Neural cell (in vitro differentiated cells): ENCODE data around the gene ALDH8A1.

Experiments used
- CTCF ChIP-seq: fragments of 450-650 bp; IDR thresholded peaks from 2 replicates; pipeline ENCODE4 v1.5.1; 2014; ENCODE audit warnings: antibody characterized with exemption, mild to moderate bottlenecking, moderate library complexity; ENCODE audit not compliant: poor library complexity, severe bottlenecking
- EP300 ChIP-seq: fragments of 450-650 bp; conservative IDR thresholded peaks from 2 replicates; pipeline ENCODE4 v1.6.1; 2014; ENCODE audit warnings: antibody characterized with exemption, mild to moderate bottlenecking, moderate library complexity; ENCODE audit not compliant: poor library complexity, severe bottlenecking
- EZH2 ChIP-seq: fragments of 200-600, 300-800 bp; shearing (Covaris generic), sonication (generic); IDR thresholded peaks from 2 replicates; pipeline ENCODE4 v1.6.1; 2014; ENCODE audit warnings: antibody characterized with exemption, low read length, borderline replicate concordance, mild to moderate bottlenecking; ENCODE audit not compliant: insufficient read depth, poor library complexity, severe bottlenecking
- MXI1 ChIP-seq: fragments of 450-650 bp; conservative IDR thresholded peaks from 2 replicates; pipeline ENCODE4 v1.6.1; 2014; ENCODE audit warnings: antibody characterized with exemption, mild to moderate bottlenecking; ENCODE audit not compliant: poor library complexity, severe bottlenecking
- POLR2AphosphoS5 ChIP-seq: IDR thresholded peaks from 2 replicates; pipeline ENCODE4 v1.6.1; 2012
- RAD21 ChIP-seq: fragments of 450-650 bp; conservative IDR thresholded peaks from 2 replicates; pipeline ENCODE4 v1.6.1; 2014; ENCODE audit warnings: antibody characterized with exemption, mild to moderate bottlenecking, moderate library complexity
- TF ChIP-seq, protein P1 (sequence below): IDR thresholded peaks from 2 replicates; pipeline ENCODE4 v1.6.1; 2012; ENCODE audit warnings: borderline replicate concordance

DNA sequence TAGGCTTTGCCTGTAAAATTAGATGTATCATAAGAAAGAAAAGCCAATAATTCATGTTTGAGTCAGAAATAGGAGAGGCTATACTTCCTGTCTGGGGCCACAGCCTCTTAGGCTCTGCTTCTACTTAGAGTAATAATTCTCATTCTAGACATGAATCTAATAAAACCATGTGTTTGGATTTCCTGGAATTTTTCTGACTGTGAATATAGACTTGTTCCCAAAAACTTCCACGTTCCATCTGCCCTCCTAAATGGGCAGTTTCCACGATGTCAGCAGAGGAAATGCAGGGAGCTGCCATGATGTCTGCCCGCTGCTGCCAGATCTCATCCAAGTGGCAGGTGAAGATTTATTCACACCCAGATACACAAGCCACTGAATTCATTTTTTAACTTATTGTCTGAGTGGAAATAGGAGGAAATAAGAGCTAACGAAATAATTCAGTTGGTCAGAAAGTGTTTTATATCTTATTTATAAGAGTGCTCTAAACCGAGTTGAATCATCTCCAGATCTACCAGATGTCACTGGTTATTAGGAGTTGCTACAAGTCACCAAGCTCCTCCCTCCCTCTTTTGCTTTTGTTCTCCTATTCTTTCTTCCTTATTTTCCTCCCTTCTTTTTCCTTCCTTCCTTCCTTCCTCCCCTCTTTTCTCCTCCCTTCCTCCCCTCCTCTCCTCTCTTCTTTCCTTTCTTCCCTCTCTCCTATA is 69.3 kb downstream of the ALDH8A1 start:
- TF ChIP-seq, protein P1, sequence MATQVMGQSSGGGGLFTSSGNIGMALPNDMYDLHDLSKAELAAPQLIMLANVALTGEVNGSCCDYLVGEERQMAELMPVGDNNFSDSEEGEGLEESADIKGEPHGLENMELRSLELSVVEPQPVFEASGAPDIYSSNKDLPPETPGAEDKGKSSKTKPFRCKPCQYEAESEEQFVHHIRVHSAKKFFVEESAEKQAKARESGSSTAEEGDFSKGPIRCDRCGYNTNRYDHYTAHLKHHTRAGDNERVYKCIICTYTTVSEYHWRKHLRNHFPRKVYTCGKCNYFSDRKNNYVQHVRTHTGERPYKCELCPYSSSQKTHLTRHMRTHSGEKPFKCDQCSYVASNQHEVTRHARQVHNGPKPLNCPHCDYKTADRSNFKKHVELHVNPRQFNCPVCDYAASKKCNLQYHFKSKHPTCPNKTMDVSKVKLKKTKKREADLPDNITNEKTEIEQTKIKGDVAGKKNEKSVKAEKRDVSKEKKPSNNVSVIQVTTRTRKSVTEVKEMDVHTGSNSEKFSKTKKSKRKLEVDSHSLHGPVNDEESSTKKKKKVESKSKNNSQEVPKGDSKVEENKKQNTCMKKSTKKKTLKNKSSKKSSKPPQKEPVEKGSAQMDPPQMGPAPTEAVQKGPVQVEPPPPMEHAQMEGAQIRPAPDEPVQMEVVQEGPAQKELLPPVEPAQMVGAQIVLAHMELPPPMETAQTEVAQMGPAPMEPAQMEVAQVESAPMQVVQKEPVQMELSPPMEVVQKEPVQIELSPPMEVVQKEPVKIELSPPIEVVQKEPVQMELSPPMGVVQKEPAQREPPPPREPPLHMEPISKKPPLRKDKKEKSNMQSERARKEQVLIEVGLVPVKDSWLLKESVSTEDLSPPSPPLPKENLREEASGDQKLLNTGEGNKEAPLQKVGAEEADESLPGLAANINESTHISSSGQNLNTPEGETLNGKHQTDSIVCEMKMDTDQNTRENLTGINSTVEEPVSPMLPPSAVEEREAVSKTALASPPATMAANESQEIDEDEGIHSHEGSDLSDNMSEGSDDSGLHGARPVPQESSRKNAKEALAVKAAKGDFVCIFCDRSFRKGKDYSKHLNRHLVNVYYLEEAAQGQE = no peak
- no peak for TF ChIP-seq CTCF
- TF ChIP-seq POLR2AphosphoS5 = no peak
- TF ChIP-seq MXI1 = no peak
- TF ChIP-seq RAD21 = no peak
- no peak for TF ChIP-seq EP300
- TF ChIP-seq EZH2 = no peak
